Glomerular visceral epithelial cell (primary cell): ENCODE measurements around the gene MDM4.
"Not testable (repeated sequence)": the region's sequence is repeated elsewhere in the genome, so short reads cannot be mapped to it uniquely, and the experiment has no call there.

ENCODE experiments used
- DNase-seq: peaks from one replicate; pipeline ENCODE4 v3.0.0-alpha.2; 2016; ENCODE audit errors: extremely low spot score

Gene MDM4

GRCh38 chr1:204562075-204562990 lies 46.1 kb downstream of the MDM4 start:
- no peak for DNase-seq

GRCh38 chr1:204563307-204563706 lies 47.1 kb downstream of the MDM4 start:
- no peak for DNase-seq

- no peak for DNase-seq
Observed at GRCh38 chr1:204563780-204564179, 47.6 kb downstream of the MDM4 start.

- DNase-seq = no peak
Observed at GRCh38 chr1:204564835-204565234, 48.6 kb downstream of the MDM4 start.

GRCh38 chr1:204565617-204566582 lies 49.7 kb downstream of the MDM4 start:
- peak; percentile 70 for DNase-seq

- no peak for DNase-seq
Observed at GRCh38 chr1:204566583-204566955, 50.4 kb downstream of the MDM4 start.

- DNase-seq = no peak
Observed at GRCh38 chr1:204567071-204567470, 50.9 kb downstream of the MDM4 start.

GRCh38 chr1:204568576-204569315 lies 52.5 kb downstream of the MDM4 start:
- DNase-seq = no peak

- no peak for DNase-seq
Observed at GRCh38 chr1:204569478-204569877, 53.3 kb downstream of the MDM4 start.

GRCh38 chr1:204570021-204570420 lies 53.8 kb downstream of the MDM4 start:
- not testable (repeated sequence) for DNase-seq

- DNase-seq = no peak
Observed at GRCh38 chr1:204571128-204571527, 54.9 kb downstream of the MDM4 start.

- no peak for DNase-seq
Observed at GRCh38 chr1:204571631-204572030, 55.4 kb downstream of the MDM4 start.

GRCh38 chr1:204572923-204573922 lies 57.0 kb downstream of the MDM4 start:
- peak; percentile 11 for DNase-seq

GRCh38 chr1:204574016-204574864 lies 58.0 kb downstream of the MDM4 start:
- DNase-seq = no peak

GRCh38 chr1:204574865-204575163 lies 58.6 kb downstream of the MDM4 start:
- DNase-seq = no peak

GRCh38 chr1:204575221-204576190 lies 59.3 kb downstream of the MDM4 start:
- no peak for DNase-seq

GRCh38 chr1:204576422-204576821 lies 60.2 kb downstream of the MDM4 start:
- no peak for DNase-seq

GRCh38 chr1:204577794-204578478 lies 61.7 kb downstream of the MDM4 start:
- no peak for DNase-seq
